Hepatocyte (in vitro differentiated cells): ENCODE data around the gene CDK5. TPM values are rescaled to one million over a fixed set of nuclear protein-coding genes. Genes with fewer than 3 reads are reported as not detected.

ENCODE experiments used
- DNase-seq: peaks from one replicate; pipeline ENCODE4 v3.0.0-alpha.2; 2016; ENCODE audit warnings: low spot score
- H2AFZ ChIP-seq: fragments of 200-600 bp; sonication (generic); 2 replicates; pipeline ENCODE4 v1.6.0; 2016; ENCODE audit warnings: antibody characterized with exemption, mild to moderate bottlenecking
- H3K27ac ChIP-seq: fragments of 200-600 bp; sonication (generic); 2 replicates; pipeline ENCODE4 v1.5.1; 2016; ENCODE audit warnings: mild to moderate bottlenecking
- H3K27me3 ChIP-seq: fragments of 200-600 bp; sonication (generic); 2 replicates; pipeline ENCODE4 v1.6.1; 2016
- H3K36me3 ChIP-seq: fragments of 200-600 bp; sonication (generic); replicated peaks from 2 replicates; pipeline ENCODE4 v1.5.1; 2016; ENCODE audit warnings: low read depth; ENCODE audit not compliant: insufficient read depth
- H3K4me1 ChIP-seq: fragments of 200-600 bp; sonication (generic); 2 replicates; pipeline ENCODE4 v1.5.1; 2016; ENCODE audit warnings: mild to moderate bottlenecking, moderate library complexity; ENCODE audit not compliant: insufficient read depth
- H3K4me2 ChIP-seq: fragments of 200-600 bp; sonication (generic); 2 replicates; pipeline ENCODE4 v1.6.0; 2016
- H3K4me3 ChIP-seq: fragments of 200-600 bp; sonication (generic); 2 replicates; pipeline ENCODE4 v1.5.1; 2016; ENCODE audit warnings: mild to moderate bottlenecking
- H3K79me2 ChIP-seq: fragments of 200-600 bp; sonication (generic); 2 replicates; pipeline ENCODE4 v1.6.0; 2017; ENCODE audit warnings: mild to moderate bottlenecking
- H3K9me2 ChIP-seq: fragments of 200-600 bp; sonication (generic); replicated peaks from 2 replicates; pipeline ENCODE4 v1.6.0; 2017; ENCODE audit warnings: mild to moderate bottlenecking; ENCODE audit not compliant: insufficient read depth
- H3K9me3 ChIP-seq: fragments of 200-600 bp; sonication (generic); 2 replicates; pipeline ENCODE4 v1.5.1; 2016; ENCODE audit warnings: low read depth, mild to moderate bottlenecking
- H4K20me1 ChIP-seq: fragments of 200-600 bp; sonication (generic); 2 replicates; pipeline ENCODE4 v1.6.0; 2016; ENCODE audit warnings: mild to moderate bottlenecking; ENCODE audit not compliant: insufficient read depth, poor library complexity, severe bottlenecking
- CTCF ChIP-seq: fragments of 200-600 bp; sonication (generic); IDR thresholded peaks from 2 replicates; pipeline ENCODE4 v1.5.1; 2016; ENCODE audit warnings: antibody characterized with exemption, mild to moderate bottlenecking; ENCODE audit not compliant: poor library complexity
- EZH2 ChIP-seq: fragments of 200-600 bp; sonication (generic); IDR thresholded peaks from 2 replicates; pipeline ENCODE4 v1.6.1; 2016; ENCODE audit warnings: antibody characterized with exemption, mild to moderate bottlenecking, borderline replicate concordance
- EZH2phosphoT487 ChIP-seq: fragments of 200-600 bp; sonication (generic); IDR thresholded peaks from one replicate; pipeline ENCODE4 v1.6.1; 2018; ENCODE audit warnings: antibody characterized with exemption, mild to moderate bottlenecking, low read depth, moderate library complexity; ENCODE audit not compliant: unreplicated experiment, severe bottlenecking
- WGBS: methylation state at CpG from one replicate; pipeline ENCODE4 v1.1.6; 2016; ENCODE audit warnings: low lambda C conversion rate; ENCODE audit errors: missing lambda C conversion rate; 5-methylcytosine and 5-hydroxymethylcytosine counted together
- polyA plus RNA-seq: library from polyadenylated mRNA; unstranded; fragments of >200 nt; fragmentation: Nextera tagmentation; extraction: Ambion mirVana; gene quantifications from 2 replicates; pipeline ENCODE4 v1.2.1, GENCODE V29; 2016
- total RNA-seq: library from RNA; depleted of rRNA; stranded (reverse); fragments of >200 nt; gene quantifications from 2 replicates; pipeline ENCODE4 v1.2.3, GENCODE V29; 2014

CDK5 gene
- total and polyA plus RNA-seq, 2 experiments from 2014 or later: 17.4 to 29.4 TPM

- peak within 1 kb of the TSS; percentile 91 for H3K4me3 ChIP-seq
- H4K20me1 ChIP-seq: peaks cover 9% of the 10 kb centered on the region
- H3K27me3 ChIP-seq: no peaks in the 10 kb centered on the region
- WGBS: under 1% methylated on average over 55 of the region's 69 CpGs
- H3K36me3 ChIP-seq: no peaks in the 10 kb centered on the region
- peak within 1 kb of the TSS; percentile 94 for H3K27ac ChIP-seq
- peak within 1 kb of the TSS; percentile 90 for H3K4me2 ChIP-seq
- H2AFZ ChIP-seq: peak within 1 kb of the TSS; percentile 79
- no peaks in the 10 kb centered on the region for H3K9me2 ChIP-seq
- H3K79me2 ChIP-seq: peaks cover 53% of the 10 kb centered on the region
- DNase-seq: peak; percentile 88
- peaks cover 55% of the 10 kb centered on the region for H3K4me1 ChIP-seq
- no peaks in the 10 kb centered on the region for H3K9me3 ChIP-seq
- TF ChIP-seq EZH2phosphoT487 (no peak), EZH2 (no peak), CTCF (no peak)
These were observed 25.6 kb upstream of the CDK5 start, which contains the start of gene TMUB1 for GRCh38 chr7:151083071-151083823. TSS of gene TMUB1 (minus strand) at chr7:151083493. CDS start at chr7:151082563, 930 bp downstream.

- Histone ChIP-seq H2AFZ (peak overlapping the region; percentile 79), H4K20me1 (peaks cover under 1% of the 10 kb centered on the region), H3K4me2 (peak overlapping the region; percentile 90), H3K27me3 (no peaks in the 10 kb centered on the region), H3K36me3 (no peaks in the 10 kb centered on the region), H3K79me2 (peaks cover 45% of the 10 kb centered on the region), H3K4me3 (peak overlapping the region; percentile 91), H3K9me3 (no peaks in the 10 kb centered on the region), H3K9me2 (no peaks in the 10 kb centered on the region), H3K4me1 (peaks cover 54% of the 10 kb centered on the region), H3K27ac (peak overlapping the region; percentile 94)
- TF ChIP-seq CTCF: no peak
- no peak for TF ChIP-seq EZH2phosphoT487
- TF ChIP-seq EZH2: no peak
- WGBS: 68% methylated on average over 33 of the region's 42 CpGs
- no peak for DNase-seq
These were observed 24.7 kb upstream of the CDK5 start for GRCh38 chr7:151082141-151083070.

- TF ChIP-seq CTCF (no peak), EZH2phosphoT487 (no peak), EZH2 (no peak)
- 48% methylated on average over 42 of the region's 64 CpGs for WGBS
- H3K27ac ChIP-seq: peak overlapping the region; percentile 94
- H3K9me3 ChIP-seq: no peaks in the 10 kb centered on the region
- H4K20me1 ChIP-seq: no peaks in the 10 kb centered on the region
- H2AFZ ChIP-seq: no peak overlapping the region
- peaks cover 55% of the 10 kb centered on the region for H3K4me1 ChIP-seq
- no peaks in the 10 kb centered on the region for H3K36me3 ChIP-seq
- H3K27me3 ChIP-seq: no peaks in the 10 kb centered on the region
- H3K4me3 ChIP-seq: peak overlapping the region; percentile 11
- peak; percentile 60 for DNase-seq
- H3K79me2 ChIP-seq: peaks cover 39% of the 10 kb centered on the region
- no peaks in the 10 kb centered on the region for H3K9me2 ChIP-seq
- peak overlapping the region; percentile 90 for H3K4me2 ChIP-seq
These were observed 23.7 kb upstream of the CDK5 start for GRCh38 chr7:151081170-151082101.
